ENCODE data around the gene THRSP.

DNA sequence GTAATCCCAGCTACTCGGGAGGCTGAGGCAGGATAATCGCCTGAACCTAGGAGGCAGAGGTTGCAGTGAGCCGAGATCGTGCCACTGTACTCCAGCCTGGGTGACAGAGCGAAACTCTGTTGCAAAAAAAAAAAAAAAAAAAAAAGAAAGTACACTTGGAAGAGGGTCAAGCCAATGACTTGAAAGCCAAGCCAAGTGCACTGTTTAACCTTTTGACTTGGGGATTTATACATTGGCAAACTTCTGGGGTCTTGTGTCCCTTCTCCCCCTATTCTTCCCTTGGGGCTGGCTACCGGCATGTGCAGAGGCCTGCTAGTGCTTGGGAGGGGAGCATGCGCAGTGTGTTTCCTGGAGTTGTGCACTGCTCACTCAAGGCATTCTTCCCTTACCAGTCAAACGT lies 14.3 kb upstream of the THRSP start:
- TF ChIP-seq, protein P1, sequence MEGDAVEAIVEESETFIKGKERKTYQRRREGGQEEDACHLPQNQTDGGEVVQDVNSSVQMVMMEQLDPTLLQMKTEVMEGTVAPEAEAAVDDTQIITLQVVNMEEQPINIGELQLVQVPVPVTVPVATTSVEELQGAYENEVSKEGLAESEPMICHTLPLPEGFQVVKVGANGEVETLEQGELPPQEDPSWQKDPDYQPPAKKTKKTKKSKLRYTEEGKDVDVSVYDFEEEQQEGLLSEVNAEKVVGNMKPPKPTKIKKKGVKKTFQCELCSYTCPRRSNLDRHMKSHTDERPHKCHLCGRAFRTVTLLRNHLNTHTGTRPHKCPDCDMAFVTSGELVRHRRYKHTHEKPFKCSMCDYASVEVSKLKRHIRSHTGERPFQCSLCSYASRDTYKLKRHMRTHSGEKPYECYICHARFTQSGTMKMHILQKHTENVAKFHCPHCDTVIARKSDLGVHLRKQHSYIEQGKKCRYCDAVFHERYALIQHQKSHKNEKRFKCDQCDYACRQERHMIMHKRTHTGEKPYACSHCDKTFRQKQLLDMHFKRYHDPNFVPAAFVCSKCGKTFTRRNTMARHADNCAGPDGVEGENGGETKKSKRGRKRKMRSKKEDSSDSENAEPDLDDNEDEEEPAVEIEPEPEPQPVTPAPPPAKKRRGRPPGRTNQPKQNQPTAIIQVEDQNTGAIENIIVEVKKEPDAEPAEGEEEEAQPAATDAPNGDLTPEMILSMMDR (IDR thresholded peaks at IDR 0.05), result no peak
- no peak for TF ChIP-seq POLR2A (IDR thresholded peaks at IDR 0.05)
